Measurements from ENCODE around the gene KCNQ1. TPM values are rescaled to one million over a fixed set of nuclear protein-coding genes. Genes with fewer than 3 reads are reported as not detected.

KCNQ1 gene
- total and polyA plus RNA-seq, 7 experiments from 2014 or later: 14.7 to 46.4 (median 36.9) TPM

- Histone ChIP-seq H3K4me1 (ENCODE audit: control insufficient read depth in 2 of 2, insufficient read depth in 2 of 2, low read length in 2 of 2) (no peaks in the 10 kb centered on the region), H3K9me3 (ENCODE audit: control insufficient read depth in 2 of 3, low read length in 3 of 3) (peaks cover 0 to 7% (median 5%) of the 10 kb centered on the region in 3 experiments), H3K4me3 (ENCODE audit: low read length) (no peak overlapping the region), H3K27me3 (ENCODE audit: control insufficient read depth in 2 of 2, insufficient read depth in 2 of 2, low read length in 2 of 2) (no peaks in the 10 kb centered on the region), H3K36me3 (ENCODE audit: control insufficient read depth in 2 of 3, insufficient read depth in 3 of 3, low read length in 3 of 3) (peaks cover 0 to 60% (median 6%) of the 10 kb centered on the region in 3 experiments), H3K27ac (ENCODE audit: low read depth, low read length) (no peak overlapping the region)
- ATAC-seq: no peak
- Mint-ChIP-seq H3K9me3 (peaks cover 2 to 40% (median 11%) of the 10 kb centered on the region in 11 donors), H3K36me3 (peaks cover 5 to 84% (median 58%) of the 10 kb centered on the region in 5 donors), H3K4me3 (no peak overlapping the region), H3K27ac (no peak overlapping the region), H3K27me3 (no peaks in the 10 kb centered on the region), H3K4me1 (peaks cover 0 to 5% (median 0%) of the 10 kb centered on the region in 7 donors)
- ChIA-PET CTCF (no interaction called here), POLR2A (no interaction called here)
- intact Hi-C loops (cut with micrococcal nuclease): no loop called here
- no peak for DNase-seq
Measured at GRCh38 chr11:2592559-2593392, 148.0 kb downstream of the KCNQ1 start.

GRCh38 chr11:2593393-2593950, 148.7 kb downstream of the KCNQ1 start:
- H3K36me3 Mint-ChIP-seq: peaks cover 5 to 88% (median 65%) of the 10 kb centered on the region in 5 donors
- ATAC-seq: no peak
- H3K27me3 Mint-ChIP-seq: no peaks in the 10 kb centered on the region

GRCh38 chr11:2594267-2594666, 149.5 kb downstream of the KCNQ1 start:
- Mint-ChIP-seq H3K4me1 (peaks cover 0 to 5% (median 0%) of the 10 kb centered on the region in 7 donors), H3K36me3 (peaks cover 9 to 96% (median 73%) of the 10 kb centered on the region in 5 donors), H3K4me3 (no peak overlapping the region), H3K9me3 (peaks cover 3 to 54% (median 15%) of the 10 kb centered on the region in 11 donors), H3K27ac (no peak overlapping the region), H3K27me3 (no peaks in the 10 kb centered on the region)
- no peak overlapping the region for H3K4me3 ChIP-seq (ENCODE audit: low read length)
- POLR2A ChIA-PET: no interaction called here
- intact Hi-C loops (cut with micrococcal nuclease): no loop called here
- DNase-seq: no peak
- no peaks in the 10 kb centered on the region for H3K27me3 ChIP-seq (ENCODE audit: control insufficient read depth in 2 of 2, insufficient read depth in 2 of 2, low read length in 2 of 2)
- H3K4me1 ChIP-seq (ENCODE audit: control insufficient read depth in 2 of 2, insufficient read depth in 2 of 2, low read length in 2 of 2): no peaks in the 10 kb centered on the region
- CTCF ChIA-PET: no interaction called here
- H3K27ac ChIP-seq (ENCODE audit: low read depth, low read length): no peak overlapping the region
- H3K9me3 ChIP-seq (ENCODE audit: control insufficient read depth in 2 of 3, low read length in 3 of 3): peaks cover 0 to 7% (median 5%) of the 10 kb centered on the region in 3 experiments
- no peak for ATAC-seq
- peaks cover 0 to 54% (median 6%) of the 10 kb centered on the region in 3 experiments for H3K36me3 ChIP-seq (ENCODE audit: control insufficient read depth in 2 of 3, insufficient read depth in 3 of 3, low read length in 3 of 3)

More at GRCh38 chr11:2593393-2593950, 148.7 kb downstream of the KCNQ1 start:
- Mint-ChIP-seq H3K9me3 (peaks cover 3 to 46% (median 15%) of the 10 kb centered on the region in 11 donors), H3K4me3 (no peak overlapping the region), H3K4me1 (peaks cover 0 to 5% (median 0%) of the 10 kb centered on the region in 7 donors), H3K27ac (no peak overlapping the region)
- Histone ChIP-seq H3K27me3 (ENCODE audit: control insufficient read depth in 2 of 2, insufficient read depth in 2 of 2, low read length in 2 of 2) (no peaks in the 10 kb centered on the region), H3K27ac (ENCODE audit: low read depth, low read length) (no peak overlapping the region), H3K4me3 (ENCODE audit: low read length) (no peak overlapping the region), H3K4me1 (ENCODE audit: control insufficient read depth in 2 of 2, insufficient read depth in 2 of 2, low read length in 2 of 2) (no peaks in the 10 kb centered on the region), H3K9me3 (ENCODE audit: control insufficient read depth in 2 of 3, low read length in 3 of 3) (peaks cover 0 to 7% (median 5%) of the 10 kb centered on the region in 3 experiments), H3K36me3 (ENCODE audit: control insufficient read depth in 2 of 3, insufficient read depth in 3 of 3, low read length in 3 of 3) (peaks cover 0 to 58% (median 6%) of the 10 kb centered on the region in 3 experiments)
- no peak for DNase-seq
- intact Hi-C loops (cut with micrococcal nuclease): no loop called here
- CTCF ChIA-PET: no interaction called here
- POLR2A ChIA-PET: no interaction called here

- no peaks in the 10 kb centered on the region for H3K4me1 ChIP-seq (ENCODE audit: control insufficient read depth in 2 of 2, insufficient read depth in 2 of 2, low read length in 2 of 2)
- H3K36me3 ChIP-seq (ENCODE audit: control insufficient read depth in 2 of 3, insufficient read depth in 3 of 3, low read length in 3 of 3): peaks cover 0 to 44% (median 6%) of the 10 kb centered on the region in 3 experiments
- H3K27me3 ChIP-seq (ENCODE audit: control insufficient read depth in 2 of 2, insufficient read depth in 2 of 2, low read length in 2 of 2): no peaks in the 10 kb centered on the region
- peaks cover 0 to 7% (median 5%) of the 10 kb centered on the region in 3 experiments for H3K9me3 ChIP-seq (ENCODE audit: control insufficient read depth in 2 of 3, low read length in 3 of 3)
- Mint-ChIP-seq H3K9me3 (peaks cover 3 to 57% (median 15%) of the 10 kb centered on the region in 11 donors), H3K36me3 (peaks cover 9 to 96% (median 80%) of the 10 kb centered on the region in 5 donors), H3K27ac (no peak overlapping the region), H3K27me3 (no peaks in the 10 kb centered on the region), H3K4me3 (no peak overlapping the region), H3K4me1 (peaks cover 0 to 5% (median 0%) of the 10 kb centered on the region in 7 donors)
- no peak overlapping the region for H3K4me3 ChIP-seq (ENCODE audit: low read length)
- intact Hi-C loops (cut with micrococcal nuclease): no loop called here
- POLR2A ChIA-PET: no interaction called here
- no peak overlapping the region for H3K27ac ChIP-seq (ENCODE audit: low read depth, low read length)
- CTCF ChIA-PET: no interaction called here
- ATAC-seq (no peak), DNase-seq (no peak)
Measured at GRCh38 chr11:2595204-2595603, 150.4 kb downstream of the KCNQ1 start.

- H3K9me3 Mint-ChIP-seq: peaks cover 0 to 48% (median 17%) of the 10 kb centered on the region in 11 donors
- no peak for DNase-seq
- H3K4me3 Mint-ChIP-seq: no peak overlapping the region
- no peaks in the 10 kb centered on the region for H3K4me1 Mint-ChIP-seq
- CTCF ChIA-PET: no interaction called here
- no peaks in the 10 kb centered on the region for H3K4me1 ChIP-seq (ENCODE audit: control insufficient read depth in 2 of 2, insufficient read depth in 2 of 2, low read length in 2 of 2)
- H3K36me3 Mint-ChIP-seq: peaks cover 9 to 88% (median 64%) of the 10 kb centered on the region in 5 donors
- H3K27ac ChIP-seq (ENCODE audit: low read depth, low read length): no peak overlapping the region
- POLR2A ChIA-PET: no interaction called here
- no peak for ATAC-seq
- no peaks in the 10 kb centered on the region for H3K27me3 ChIP-seq (ENCODE audit: control insufficient read depth in 2 of 2, insufficient read depth in 2 of 2, low read length in 2 of 2)
- H3K27me3 Mint-ChIP-seq: no peaks in the 10 kb centered on the region
- H3K36me3 ChIP-seq (ENCODE audit: control insufficient read depth in 2 of 3, insufficient read depth in 3 of 3, low read length in 3 of 3): peaks cover 0 to 8% (median 0%) of the 10 kb centered on the region in 3 experiments
- intact Hi-C loops (cut with micrococcal nuclease): no loop called here
- H3K27ac Mint-ChIP-seq: peak overlapping the region in 1 of 9 donors; percentile 36
- no peak overlapping the region for H3K4me3 ChIP-seq (ENCODE audit: low read length)
- peaks cover 0 to 7% (median 0%) of the 10 kb centered on the region in 3 experiments for H3K9me3 ChIP-seq (ENCODE audit: control insufficient read depth in 2 of 3, low read length in 3 of 3)
Measured at GRCh38 chr11:2599561-2600189, 154.9 kb downstream of the KCNQ1 start.

GRCh38 chr11:2609345-2609744, 164.5 kb downstream of the KCNQ1 start:
- ATAC-seq (no peak), DNase-seq (no peak)
- Mint-ChIP-seq H3K27ac (no peak overlapping the region), H3K27me3 (peaks cover 0 to 5% (median 0%) of the 10 kb centered on the region in 5 donors), H3K9me3 (peaks cover 3 to 67% (median 20%) of the 10 kb centered on the region in 11 donors), H3K4me1 (peaks cover 0 to 9% (median 3%) of the 10 kb centered on the region in 7 donors), H3K4me3 (no peak overlapping the region), H3K36me3 (peaks cover 2 to 87% (median 81%) of the 10 kb centered on the region in 5 donors)
- Histone ChIP-seq H3K27ac (ENCODE audit: low read depth, low read length) (no peak overlapping the region), H3K4me1 (ENCODE audit: control insufficient read depth in 2 of 2, insufficient read depth in 2 of 2, low read length in 2 of 2) (no peaks in the 10 kb centered on the region), H3K27me3 (ENCODE audit: control insufficient read depth in 2 of 2, insufficient read depth in 2 of 2, low read length in 2 of 2) (no peaks in the 10 kb centered on the region), H3K4me3 (ENCODE audit: low read length) (no peak overlapping the region), H3K36me3 (ENCODE audit: control insufficient read depth in 2 of 3, insufficient read depth in 3 of 3, low read length in 3 of 3) (peaks cover 0 to 3% (median 0%) of the 10 kb centered on the region in 3 experiments), H3K9me3 (ENCODE audit: control insufficient read depth in 2 of 3, low read length in 3 of 3) (peaks cover 0 to 5% (median 0%) of the 10 kb centered on the region in 3 experiments)
- CTCF ChIA-PET: no interaction called here
- POLR2A ChIA-PET: no interaction called here
- intact Hi-C loops (cut with micrococcal nuclease): no loop called here

All from naive thymus-derived CD4-positive, alpha-beta T cell (primary cell).